GM18870 (cell line): Measurements from ENCODE around the gene AAMDC.
"Not testable (repeated sequence)": the region's sequence is repeated elsewhere in the genome, so short reads cannot be mapped to it uniquely, and the experiment has no call there.

Source experiments
- ATAC-seq: cut with Tn5 transposase; IDR thresholded peaks from one replicate; pipeline ENCODE4 v1.9.1; 2021; ENCODE audit warnings: moderate library complexity; ENCODE audit not compliant: unreplicated experiment

AAMDC gene

GRCh38 chr11:77819921-77820564 lies 901 bp upstream of the AAMDC start:
- peak; percentile 8 for ATAC-seq

GRCh38 chr11:77821349-77821851 lies 456 bp downstream of the AAMDC start:
- no peak for ATAC-seq

GRCh38 chr11:77822126-77822525 lies 1.2 kb downstream of the AAMDC start:
- ATAC-seq = not testable (repeated sequence)

- ATAC-seq = no peak
Measured at GRCh38 chr11:77823775-77824174, 2.8 kb downstream of the AAMDC start.

- ATAC-seq = no peak
Measured at GRCh38 chr11:77828926-77829325, 8.0 kb downstream of the AAMDC start.

- no peak for ATAC-seq
Measured at GRCh38 chr11:77833302-77833701, 12.4 kb downstream of the AAMDC start.

- no peak for ATAC-seq
Measured at GRCh38 chr11:77842441-77843121, 21.6 kb downstream of the AAMDC start.

GRCh38 chr11:77843700-77844099 lies 22.8 kb downstream of the AAMDC start:
- ATAC-seq = not testable (repeated sequence)

- no peak for ATAC-seq
Measured at GRCh38 chr11:77851503-77851902, 30.6 kb downstream of the AAMDC start.

- no peak for ATAC-seq
Measured at GRCh38 chr11:77854838-77855237, 33.9 kb downstream of the AAMDC start.

GRCh38 chr11:77857906-77858457 lies 37.0 kb downstream of the AAMDC start:
- not testable (repeated sequence) for ATAC-seq

- ATAC-seq = not testable (repeated sequence)
Measured at GRCh38 chr11:77861444-77861843, 40.5 kb downstream of the AAMDC start.

- no peak for ATAC-seq
Measured at GRCh38 chr11:77865805-77866204, 44.9 kb downstream of the AAMDC start.

GRCh38 chr11:77866336-77866735 lies 45.4 kb downstream of the AAMDC start:
- no peak for ATAC-seq

GRCh38 chr11:77868744-77869143 lies 47.8 kb downstream of the AAMDC start:
- no peak for ATAC-seq

- ATAC-seq = no peak
Measured at GRCh38 chr11:77871855-77872254, 50.9 kb downstream of the AAMDC start.

GRCh38 chr11:77873345-77873744 lies 52.4 kb downstream of the AAMDC start:
- no peak for ATAC-seq

GRCh38 chr11:77874206-77874605 lies 53.3 kb downstream of the AAMDC start:
- no peak for ATAC-seq

GRCh38 chr11:77876045-77876444 lies 55.1 kb downstream of the AAMDC start:
- no peak for ATAC-seq

GRCh38 chr11:77878247-77878646 lies 57.3 kb downstream of the AAMDC start:
- not testable (repeated sequence) for ATAC-seq

- no peak for ATAC-seq
Measured at GRCh38 chr11:77879218-77879617, 58.3 kb downstream of the AAMDC start.

GRCh38 chr11:77882396-77882795 lies 61.5 kb downstream of the AAMDC start:
- no peak for ATAC-seq
